Activated CD4-positive, alpha-beta T cell treated with anti-CD3 and anti-CD28 coated beads for 48 hours (primary cell): ENCODE results near the gene HDAC10.
"Not testable (repeated sequence)": the region's sequence is repeated elsewhere in the genome, so short reads cannot be mapped to it uniquely, and the experiment has no call there.

ENCODE experiments used
- DNase-seq: peaks from one replicate; pipeline ENCODE4 v3.0.0-alpha.2; 2020

The HDAC10 gene

DNA sequence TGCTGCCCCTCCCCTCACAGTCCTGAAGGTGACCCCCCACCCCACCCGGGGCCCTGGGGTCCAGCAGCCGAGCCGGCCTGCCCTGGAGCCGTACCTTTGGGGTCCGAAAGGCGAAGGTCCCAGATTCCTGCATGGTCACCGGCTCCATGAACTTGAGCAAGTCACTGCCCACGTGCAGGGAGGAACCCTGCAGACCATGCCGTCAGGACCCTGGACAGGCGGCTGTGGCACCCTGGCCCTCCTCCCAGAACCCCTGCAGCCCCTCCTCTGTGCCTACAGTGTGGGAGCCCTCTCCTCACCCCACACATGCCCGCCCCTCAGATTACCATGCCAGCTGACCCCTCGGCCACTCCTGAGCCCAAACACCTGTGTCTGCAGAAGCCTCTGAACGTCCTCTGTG, 33.4 kb upstream of the HDAC10 start:
- DNase-seq: no peak

DNA sequence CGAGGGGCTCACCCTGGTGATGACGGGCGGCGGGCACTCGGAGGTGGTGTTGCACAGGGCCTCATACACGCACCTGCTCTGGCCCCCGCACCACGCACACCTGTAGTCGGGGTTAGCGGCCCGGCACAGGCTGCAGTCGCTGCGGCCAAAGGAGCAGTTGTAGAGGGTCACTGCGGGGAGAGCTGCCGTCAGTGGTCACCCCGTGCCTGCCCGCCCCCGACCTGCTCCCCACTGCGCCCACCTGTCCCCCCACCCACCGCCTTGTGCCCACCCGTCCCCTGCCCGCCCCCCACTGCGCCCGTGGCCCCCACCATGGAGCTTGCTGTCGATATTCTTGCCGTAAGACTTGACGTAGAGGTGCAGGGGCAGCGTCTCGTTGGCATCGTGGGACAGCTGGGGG, 32.8 kb upstream of the HDAC10 start:
- DNase-seq: no peak

DNA sequence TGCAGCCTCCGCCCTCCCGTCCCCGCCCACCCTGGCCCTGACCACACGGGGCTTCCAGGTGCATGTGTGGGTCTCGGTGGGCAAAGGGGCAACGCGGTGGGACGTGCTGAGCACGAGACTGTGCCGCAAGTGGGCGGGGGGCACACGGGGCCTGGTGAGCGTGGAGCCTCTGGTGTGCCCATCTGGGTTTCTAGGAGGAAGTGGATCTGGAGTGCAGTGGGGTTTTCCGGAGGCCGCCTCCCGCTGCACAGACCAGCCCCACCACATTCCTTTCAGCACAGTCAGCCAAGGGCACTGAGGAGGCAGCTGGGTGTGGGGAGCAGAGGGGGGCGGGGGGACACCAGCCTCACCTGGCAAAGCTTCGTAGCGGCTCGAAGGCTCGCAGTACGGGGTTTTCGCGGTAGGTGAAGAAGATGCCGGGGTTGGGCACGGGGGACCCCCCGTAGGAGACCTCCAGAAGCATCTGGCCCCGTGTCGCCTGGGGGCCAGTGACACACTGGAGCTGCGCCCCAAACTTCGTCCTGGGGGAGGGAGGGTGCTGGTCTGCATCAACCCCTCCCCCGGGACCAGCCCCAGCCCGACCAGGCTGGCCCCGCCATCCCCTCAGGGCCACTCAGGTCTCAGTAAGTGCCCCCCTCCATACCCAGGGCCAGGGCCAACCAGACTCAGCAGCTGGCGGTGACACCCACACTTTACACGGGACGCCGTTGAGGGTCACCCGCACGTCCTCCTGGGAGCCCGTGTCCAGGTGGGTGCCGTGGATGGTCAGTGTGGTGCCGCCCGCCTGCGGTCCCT, 31.5 kb upstream of the HDAC10 start:
- no peak for DNase-seq

DNA sequence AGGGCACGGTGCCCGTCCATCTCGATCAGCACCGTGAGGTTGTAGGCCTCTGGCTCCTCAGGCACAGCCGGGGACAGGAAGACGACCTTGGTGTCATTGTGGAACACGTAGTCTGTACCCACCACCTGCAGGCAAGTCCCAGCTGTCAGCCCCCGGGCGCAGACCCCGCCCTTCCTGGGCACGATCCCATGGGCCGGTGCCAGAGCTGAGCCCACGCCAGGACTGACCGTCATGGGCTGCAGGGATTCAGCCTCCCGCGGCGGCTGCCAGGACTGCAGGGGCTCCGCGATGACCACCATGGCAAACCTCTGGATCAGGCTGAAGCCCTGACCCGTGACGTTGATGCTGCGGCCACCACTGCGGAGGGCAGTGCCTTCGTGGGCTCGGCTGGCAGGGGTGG, 30.9 kb upstream of the HDAC10 start:
- DNase-seq: no peak

DNA sequence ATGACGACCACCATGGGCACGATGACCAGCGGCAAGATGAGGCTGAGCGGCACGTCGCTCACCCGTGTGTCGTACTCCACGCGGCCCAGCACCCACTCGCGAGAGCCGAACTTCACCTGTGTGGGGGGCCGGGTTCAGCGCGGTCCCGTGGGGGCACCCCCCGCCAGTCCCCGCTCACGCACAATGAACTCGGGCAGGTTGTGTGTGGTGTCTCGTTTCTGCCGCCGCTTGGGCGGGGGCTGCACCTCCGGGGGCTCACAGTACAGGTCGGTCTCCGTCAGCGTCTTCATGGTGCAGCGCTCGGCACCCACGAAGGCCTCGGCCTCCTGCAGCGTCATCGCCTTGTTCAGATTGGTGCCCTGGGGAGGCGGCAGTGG, 30.3 kb upstream of the HDAC10 start:
- DNase-seq: no peak

DNA sequence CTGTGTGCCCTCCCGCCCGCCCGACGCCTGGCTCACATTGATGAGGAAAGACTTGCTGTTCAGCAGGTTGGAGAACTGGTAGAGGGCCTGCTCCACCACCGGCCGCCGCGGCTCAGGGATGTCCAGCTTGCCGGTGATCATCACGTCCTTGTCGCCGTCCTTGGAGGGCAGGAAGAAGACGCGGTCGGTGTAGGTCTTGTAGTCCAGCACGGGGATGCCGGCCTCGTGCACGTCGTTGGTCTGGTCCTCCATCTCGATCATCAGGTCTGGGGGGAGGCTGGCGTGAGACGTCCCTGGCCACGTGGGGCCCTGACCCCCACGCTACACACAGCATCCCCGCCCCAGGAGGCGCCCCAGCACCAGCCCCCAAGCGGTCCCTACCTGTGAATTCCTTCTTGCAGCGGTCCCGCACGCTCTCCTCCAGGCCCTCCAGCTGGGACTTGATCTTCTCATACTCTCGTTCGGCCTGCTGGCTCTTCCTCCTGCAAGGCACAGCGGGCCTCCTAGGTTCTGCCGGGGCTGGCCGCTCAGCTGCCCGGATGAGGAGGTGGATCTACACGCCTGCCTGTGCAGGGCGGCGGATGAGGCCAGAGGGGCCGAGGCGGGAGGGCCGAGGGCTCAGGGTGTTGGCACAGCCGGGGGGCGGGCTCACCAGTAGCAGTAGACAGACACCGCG, 29.8 kb upstream of the HDAC10 start:
- no peak for DNase-seq

DNA sequence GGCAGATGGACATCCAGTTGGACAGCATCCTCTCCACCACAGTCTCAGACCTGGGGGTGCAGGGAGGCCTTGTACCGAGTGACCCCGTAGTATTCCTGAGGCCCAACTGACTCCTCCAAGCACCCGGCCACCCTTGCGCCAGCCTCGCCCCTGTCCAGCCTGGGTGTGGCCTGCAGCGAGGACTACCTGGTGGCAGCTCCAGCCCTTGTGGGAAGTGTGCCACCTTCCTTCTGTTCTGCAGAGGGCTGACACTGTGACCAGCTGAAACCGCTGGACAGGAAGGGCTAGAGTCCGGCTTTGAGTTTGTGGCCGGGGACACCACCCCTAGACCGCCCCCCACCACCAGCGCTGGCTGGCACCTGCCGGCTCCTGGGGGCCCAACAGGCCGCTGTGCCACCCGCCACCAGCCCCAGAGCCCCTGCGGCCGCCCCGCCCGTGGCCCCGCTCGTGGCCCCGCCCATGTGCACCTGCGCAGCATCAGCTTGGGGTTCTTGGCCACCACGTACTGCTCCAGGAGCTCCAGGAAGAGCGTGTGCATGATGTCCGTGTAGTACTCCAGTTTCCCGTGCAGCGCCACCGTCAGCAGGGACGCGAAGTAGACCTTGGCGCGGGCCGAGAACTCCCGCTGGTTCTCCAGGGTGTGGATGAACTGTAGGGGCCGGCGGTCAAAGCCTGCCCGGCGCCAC, 29.1 kb upstream of the HDAC10 start:
- DNase-seq: no peak

DNA sequence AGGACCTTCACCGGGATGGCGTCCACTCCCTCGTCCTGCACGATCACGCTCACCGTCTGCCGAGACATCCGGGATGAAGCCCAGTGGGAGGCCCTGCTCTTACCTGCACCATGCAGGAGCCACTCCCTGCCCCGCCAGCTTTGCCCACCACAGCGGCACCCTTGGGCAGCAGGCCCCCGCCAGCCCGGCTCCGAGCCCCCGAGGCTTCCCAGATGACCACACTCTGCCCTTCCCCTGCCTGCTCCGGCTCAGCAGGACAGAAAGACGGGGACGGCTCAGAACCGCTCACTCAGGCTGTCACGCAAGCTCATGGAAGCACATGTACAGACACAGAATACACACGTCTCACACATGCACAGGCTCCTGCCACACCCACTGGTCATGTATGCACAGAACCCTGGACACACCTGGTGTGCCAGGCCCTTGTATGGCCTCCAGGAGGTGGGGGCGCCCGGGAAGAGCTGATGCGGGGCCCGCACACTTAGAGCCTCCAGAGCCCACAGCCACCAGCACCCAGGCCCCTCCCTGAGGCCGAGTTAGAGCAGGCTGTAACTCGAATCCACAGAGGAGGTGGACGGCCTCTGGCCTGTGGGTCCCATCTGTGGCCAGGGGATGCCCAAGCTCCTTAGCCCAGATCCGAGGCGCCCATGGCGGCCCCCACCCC, 28.0 kb upstream of the HDAC10 start:
- DNase-seq: no peak

DNA sequence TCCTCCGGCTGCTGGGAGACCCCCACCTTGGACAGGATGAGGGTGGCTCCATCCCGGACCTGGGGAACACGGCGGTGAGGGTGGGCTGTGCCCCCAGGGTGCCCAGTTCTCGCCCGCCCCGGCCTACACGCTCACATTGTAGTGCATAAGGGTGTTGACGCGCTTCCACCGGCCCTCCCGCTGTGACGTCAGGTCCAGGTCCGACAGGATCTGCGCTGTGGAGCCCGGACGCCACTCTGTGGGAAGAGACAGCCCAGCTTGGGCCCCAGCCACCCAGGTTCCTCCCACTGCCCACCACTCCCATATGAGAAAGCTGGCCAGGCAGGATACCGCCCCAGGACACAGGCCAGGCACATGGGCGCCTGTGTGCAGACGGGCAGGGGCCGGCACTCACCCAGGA, 27.4 kb upstream of the HDAC10 start:
- DNase-seq: no peak

DNA sequence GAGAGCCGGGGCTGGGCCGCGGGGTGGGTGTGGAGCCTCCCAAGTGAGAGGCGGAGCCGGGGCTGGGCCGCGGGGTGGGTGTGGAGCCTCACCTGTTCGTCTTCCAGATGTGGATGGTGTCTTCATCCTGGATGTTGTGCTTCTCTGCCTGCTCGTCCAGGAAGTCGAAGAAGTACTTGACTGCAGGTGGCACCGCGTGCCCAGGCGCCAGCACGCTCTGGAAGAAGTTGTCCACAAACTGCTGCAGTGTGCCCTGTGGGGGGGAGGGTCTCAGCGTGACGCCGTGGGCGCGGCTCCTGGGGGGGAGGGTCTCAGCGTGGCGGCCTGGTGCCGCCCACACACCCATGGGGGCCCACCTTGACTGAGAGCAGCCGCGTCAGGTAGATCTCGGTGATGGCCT, 26.7 kb upstream of the HDAC10 start:
- DNase-seq: no peak

DNA sequence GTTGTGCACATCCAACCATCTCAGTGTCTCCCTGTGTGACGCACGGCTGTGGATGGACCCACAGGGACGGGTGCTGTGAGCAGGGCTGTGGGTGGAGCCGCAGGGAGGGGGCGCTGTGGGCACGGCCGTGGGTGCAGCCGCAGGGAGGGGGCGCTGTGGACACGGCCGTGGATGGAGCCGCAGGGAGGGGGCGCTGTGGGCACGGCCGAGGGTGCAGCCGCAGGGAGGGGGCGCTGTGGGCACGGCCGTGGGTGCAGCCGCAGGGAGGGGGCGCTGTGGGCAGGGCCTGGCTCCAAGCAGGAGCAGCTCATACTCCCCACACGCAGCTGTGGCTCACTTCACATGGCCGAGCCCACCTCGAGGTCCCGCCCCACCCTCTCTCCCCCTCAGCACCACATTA, 25.1 kb upstream of the HDAC10 start:
- peak; percentile 66 for DNase-seq

DNA sequence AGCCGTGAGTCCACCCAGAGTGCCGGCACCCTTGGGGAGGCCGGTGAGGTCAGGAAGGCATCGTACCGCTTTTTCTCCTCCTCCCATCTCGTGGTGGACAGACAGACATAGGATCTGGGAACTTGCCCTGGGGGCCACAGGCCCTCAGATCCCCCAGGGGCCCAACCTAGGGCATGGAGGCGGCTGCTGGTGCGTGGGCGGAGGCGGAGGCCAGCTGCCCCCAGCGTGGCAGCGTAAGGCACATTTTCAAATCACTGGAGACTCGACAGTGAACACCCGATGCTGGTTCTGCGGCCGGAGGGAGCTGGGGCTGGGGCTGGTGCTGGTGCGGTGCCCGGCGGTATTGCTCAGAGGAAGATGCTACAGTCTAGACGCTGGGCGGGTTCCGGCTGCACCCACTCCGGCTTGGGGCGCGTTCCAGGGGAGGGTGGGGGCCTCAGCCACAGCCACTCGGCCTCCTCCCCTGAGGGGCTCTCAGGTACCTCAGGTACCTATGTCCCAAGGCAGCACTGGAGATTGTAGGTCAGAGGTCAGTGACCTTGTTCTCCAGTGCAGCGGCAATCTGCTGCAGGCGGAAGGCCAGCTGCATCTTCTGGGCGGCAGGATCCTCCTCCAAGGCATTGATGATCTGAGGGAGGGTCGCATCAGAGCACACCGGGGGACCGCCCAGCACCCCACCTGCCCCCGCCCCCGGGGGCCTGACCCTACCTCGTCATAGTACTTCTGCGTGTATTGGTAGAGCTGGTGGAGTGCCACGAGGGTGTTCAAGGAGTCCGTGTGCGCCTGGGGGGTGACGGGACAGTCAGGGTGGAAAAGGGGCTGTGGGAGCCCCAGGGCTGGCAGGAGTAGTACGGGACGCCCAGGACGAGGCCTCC, 24.4 kb upstream of the HDAC10 start:
- no peak for DNase-seq

DNA sequence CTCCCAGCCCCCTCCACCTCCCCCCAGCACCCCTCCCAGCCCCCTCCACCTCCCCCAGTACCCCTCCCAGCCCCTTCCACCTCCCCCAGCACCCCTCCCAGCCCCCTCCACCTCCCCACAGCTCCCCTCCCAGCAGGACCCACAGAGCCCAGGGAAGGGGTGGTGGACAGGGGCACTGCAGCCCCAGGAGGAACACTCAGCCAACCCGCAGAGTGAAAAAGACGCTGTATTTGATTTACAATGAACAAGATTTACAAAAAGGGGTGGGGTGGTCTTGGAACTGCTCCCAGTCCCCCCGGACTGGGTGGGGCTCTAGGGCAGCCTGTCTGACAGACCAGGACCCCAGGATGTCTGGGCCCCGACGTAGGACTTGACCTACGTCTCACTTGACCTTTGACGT, 23.7 kb upstream of the HDAC10 start:
- DNase-seq: no peak

DNA sequence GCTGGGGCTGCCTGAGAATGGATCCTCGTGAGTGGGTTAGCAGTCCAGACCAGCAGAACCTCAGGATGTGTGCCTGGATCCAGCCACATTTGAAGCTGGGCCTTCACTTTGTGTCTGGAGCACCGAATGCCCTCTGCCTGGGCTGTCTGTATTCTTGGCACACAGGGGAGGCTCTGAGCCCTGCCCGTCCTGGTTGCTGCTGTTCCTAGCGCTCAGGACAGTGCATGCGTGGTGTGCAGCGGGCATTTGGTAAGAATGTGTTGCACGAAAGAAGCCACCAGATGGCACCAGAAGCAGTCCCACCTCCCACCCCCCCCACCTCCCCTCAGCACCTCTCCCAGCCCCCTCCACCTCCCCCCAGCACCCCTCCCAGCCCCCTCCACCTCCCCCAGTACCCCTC, 23.2 kb upstream of the HDAC10 start:
- peak; percentile 65 for DNase-seq

DNA sequence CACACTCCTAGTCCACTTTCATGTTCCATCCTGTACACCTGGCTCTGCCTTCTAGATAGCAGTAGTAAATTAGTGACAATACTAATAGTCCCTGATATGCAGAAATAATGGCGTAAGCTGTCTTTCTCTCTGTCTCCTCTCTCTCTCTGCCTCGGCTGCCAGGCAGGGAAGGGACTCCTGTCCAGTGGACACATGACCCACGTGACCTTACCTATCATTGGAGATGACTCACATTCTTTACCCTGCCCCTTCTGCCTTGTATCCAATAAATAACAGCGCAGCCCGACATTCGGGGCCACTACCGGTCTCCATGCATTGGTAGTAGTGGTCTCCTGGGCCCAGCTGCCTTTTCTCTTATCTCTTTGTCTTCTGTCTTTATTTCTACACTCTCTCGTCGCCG, 22.7 kb upstream of the HDAC10 start:
- not testable (repeated sequence) for DNase-seq

DNA sequence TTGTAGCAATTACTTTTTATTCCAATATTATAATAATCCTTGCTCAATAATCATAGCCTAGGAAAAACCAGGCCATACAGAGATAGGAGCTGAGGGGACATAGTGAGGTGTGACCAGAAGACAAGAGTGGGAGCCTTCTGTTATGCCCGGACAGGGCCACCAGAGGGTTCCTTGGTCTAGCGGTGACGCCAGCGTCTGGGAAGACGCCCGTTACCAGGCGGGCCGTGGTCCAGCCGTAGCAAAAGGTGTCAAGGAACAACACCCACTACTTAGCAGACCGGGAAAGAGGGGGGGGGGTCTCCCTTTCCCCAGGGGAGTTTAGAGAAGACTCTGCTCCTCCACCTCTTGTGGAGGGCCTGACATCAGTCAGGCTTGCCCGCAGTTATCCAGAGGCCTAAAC, 22.3 kb upstream of the HDAC10 start:
- not testable (repeated sequence) for DNase-seq

DNA sequence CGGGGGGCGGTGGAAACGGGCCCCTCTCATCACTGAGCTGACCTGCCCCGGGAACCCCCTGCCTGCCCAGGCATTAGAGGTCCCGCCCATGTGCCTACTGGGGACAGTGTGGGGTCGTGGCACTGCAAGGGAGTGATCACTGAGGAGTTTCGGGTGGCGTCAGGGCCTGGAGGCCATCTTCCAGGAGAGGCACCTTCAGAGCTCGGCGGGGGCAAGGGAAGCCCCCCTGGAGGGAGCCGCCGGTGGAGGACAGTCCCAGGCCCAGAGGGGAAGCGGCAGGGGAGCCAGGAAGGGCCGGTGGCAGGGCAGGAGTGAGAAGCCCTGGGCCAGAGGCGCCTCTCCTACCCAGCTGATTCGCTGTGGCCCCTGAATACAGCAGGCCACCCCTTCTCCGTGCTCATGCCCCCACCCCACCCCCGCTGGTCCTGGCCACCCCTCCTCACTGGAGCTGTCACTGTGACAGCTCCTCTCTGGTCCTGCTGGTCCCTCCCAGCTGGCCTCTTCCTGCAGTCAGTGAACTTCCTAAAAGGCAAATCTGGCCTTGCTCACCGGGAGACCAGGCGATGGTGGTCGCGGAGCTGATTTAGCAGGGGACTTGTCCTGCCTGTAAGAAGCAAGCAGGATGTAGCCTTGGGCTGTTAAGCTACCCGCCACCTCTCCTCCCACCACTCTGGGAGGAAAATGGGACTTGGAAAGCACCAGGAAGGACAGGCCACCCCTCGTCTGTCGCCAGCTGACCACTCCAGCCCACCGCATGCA, 21.2 kb upstream of the HDAC10 start:
- no peak for DNase-seq

DNA sequence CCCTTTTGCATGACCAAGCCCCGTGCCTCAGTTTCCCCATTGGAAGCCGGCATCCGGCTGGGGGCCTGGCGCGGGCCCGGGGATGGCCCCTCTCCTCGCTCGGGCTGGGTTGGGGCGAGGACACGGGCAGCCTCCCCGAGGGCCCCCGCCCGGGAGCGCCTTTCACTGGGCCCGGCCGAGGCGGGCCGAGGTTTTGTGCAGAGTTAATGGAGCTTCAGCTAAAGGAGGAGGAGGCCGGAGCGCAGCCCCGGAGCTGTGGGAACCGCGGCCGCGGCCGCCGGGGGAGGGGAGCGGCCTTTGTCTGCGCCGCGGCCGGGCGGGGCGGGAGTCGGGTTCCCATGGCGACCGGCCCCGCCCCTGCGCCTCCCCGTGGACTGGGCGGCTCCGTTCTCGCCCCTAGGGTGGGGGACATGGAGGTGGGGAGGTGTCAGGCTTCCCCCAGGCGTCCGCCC, 20.5 kb upstream of the HDAC10 start:
- DNase-seq: peak; percentile 68

DNA sequence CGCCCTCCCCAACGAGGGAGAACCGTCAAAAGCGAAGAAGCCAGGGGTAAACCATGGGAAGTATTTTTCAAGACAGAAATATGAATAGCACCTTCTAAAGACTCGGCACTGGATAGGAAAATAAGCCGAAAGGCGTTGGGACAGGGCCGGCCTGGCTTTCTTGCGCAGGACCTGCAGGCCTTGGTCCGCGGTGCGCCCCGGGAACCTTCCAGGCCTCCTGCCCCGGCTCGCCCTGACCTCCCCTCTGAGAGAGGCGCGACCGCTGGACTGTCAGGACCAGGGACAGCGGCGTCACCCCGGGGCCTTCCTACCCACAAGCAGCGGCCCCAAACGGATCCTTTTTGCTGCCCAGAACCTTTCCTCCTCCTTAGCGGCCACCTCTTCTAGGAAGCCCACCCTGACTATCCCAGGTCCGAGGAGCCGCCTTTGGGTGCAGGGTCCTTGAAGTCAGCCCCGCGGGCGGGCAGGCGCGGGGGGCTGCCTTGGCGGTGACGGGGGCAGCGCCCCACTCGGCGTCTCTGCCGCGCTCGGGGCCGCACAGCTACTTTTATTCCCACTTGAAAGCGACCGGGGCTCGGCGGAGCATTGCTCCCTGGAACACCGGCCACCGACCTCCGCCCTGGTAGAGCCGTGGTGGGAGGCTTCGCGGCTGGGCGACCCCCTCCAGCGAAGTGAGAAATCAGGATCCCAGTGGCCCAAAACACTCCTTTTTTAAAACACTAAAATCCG, 19.8 kb upstream of the HDAC10 start:
- peak; percentile 77 for DNase-seq

DNA sequence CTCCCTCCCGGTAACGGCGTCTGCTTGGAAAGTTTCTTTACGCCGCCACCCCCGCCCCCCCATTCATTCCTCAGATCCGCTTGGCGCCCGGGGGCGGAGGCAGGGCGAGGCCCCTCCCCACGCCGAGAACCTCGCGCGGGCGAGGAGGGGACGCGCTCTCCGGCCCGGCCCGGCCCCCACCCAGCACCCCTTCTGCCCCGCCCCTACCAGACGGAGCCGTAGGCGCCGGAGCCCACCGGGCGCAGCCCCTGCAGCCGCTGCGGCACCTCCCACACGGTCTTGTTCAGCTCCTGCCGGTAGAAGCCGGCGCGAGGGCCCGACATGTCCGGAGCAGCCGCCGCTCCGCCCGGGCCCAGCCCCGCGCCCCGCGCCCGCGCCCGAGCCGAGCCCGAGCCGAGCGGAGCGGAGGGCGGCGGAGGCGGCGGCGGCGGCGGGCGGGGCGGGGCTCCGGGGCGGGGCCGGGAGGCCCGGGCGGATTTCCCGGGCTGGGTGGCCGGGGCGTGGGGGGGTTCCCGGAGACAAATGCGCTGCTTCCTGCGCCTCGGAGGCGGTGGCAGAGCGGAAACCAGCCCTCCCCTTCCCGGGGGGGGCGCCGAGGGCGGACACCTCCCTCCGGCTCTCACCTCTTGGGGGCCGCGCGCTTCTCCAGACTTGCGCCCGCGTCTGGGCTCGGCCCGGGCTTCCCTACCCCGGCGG, 19.1 kb upstream of the HDAC10 start, which contains the start of gene MAPK11:
TSS of gene MAPK11 (minus strand) at position 411 of the 696 bp plus-strand sequence. CDS start at position 323, 88 bp downstream.
- peak; percentile 64 for DNase-seq
